MCF 10A (cell line): ENCODE results near the gene MUSTN1. TPM values are rescaled to one million over a fixed set of nuclear protein-coding genes. Genes with fewer than 3 reads are reported as not detected.

ENCODE experiments used
- BruUV-seq: library from RNA; stranded (reverse); fragments of 400-500 nt; replicated peaks from 2 replicates; lab custom pipeline; 2021; lab: Mats Ljungman, UMichigan
- CTCF ChIA-PET: fragments of 300-600 bp; sonication (Branson Sonifier 250); formaldehyde crosslinking; extraction: SDS; loops from one replicate; lab custom pipeline; 2021; ENCODE audit warnings: antibody characterized with exemption, inconsistent platforms; lab: Yijun Ruan, JAX
- POLR2A ChIA-PET: fragments of 300-600, 350-650 bp; sonication (Branson Sonifier 250); formaldehyde crosslinking; extraction: SDS; loops from one replicate; lab custom pipeline; 2020; ENCODE audit warnings: antibody characterized with exemption, inconsistent platforms; lab: Yijun Ruan, JAX
- DNase-seq: peaks from one replicate; pipeline ENCODE4 v3.0.0-alpha.2; 2018; ENCODE audit not compliant: unreplicated experiment
- H3K27ac Mint-ChIP-seq: one replicate; pipeline ENCODE4 v1.8.0; 2022; ENCODE audit warnings: mild to moderate bottlenecking, low read depth, mixed read lengths; ENCODE audit not compliant: unreplicated experiment
- H3K27me3 Mint-ChIP-seq: one replicate; pipeline ENCODE4 v1.8.0; 2022; ENCODE audit warnings: mixed read lengths; ENCODE audit not compliant: insufficient read depth, unreplicated experiment
- H3K36me3 Mint-ChIP-seq: one replicate; pipeline ENCODE4 v1.8.0; 2022; ENCODE audit warnings: mild to moderate bottlenecking, moderate library complexity, mixed read lengths; ENCODE audit not compliant: insufficient read depth, unreplicated experiment
- H3K4me1 Mint-ChIP-seq: one replicate; pipeline ENCODE4 v1.8.0; 2022; ENCODE audit warnings: mixed read lengths; ENCODE audit not compliant: insufficient read depth, unreplicated experiment
- H3K4me3 Mint-ChIP-seq: one replicate; pipeline ENCODE4 v1.8.0; 2022; ENCODE audit warnings: mild to moderate bottlenecking, moderate library complexity, mixed read lengths; ENCODE audit not compliant: unreplicated experiment
- H3K9me3 Mint-ChIP-seq: one replicate; pipeline ENCODE4 v1.8.0; 2022; ENCODE audit warnings: mixed read lengths; ENCODE audit not compliant: unreplicated experiment
- CTCF ChIP-seq: fragments of 200-600 bp; IDR thresholded peaks from one replicate; pipeline ENCODE4 v1.8.0; 2022; ENCODE audit warnings: antibody characterized with exemption, mild to moderate bottlenecking; ENCODE audit not compliant: unreplicated experiment
- intact Hi-C: fragments of 100-400 bp; cut with micrococcal nuclease; formaldehyde crosslinking; loops from 2 replicates; pipeline ENCODE4 v1.14.1; 2022
- total RNA-seq: library from RNA; stranded (reverse); gene quantifications from 2 replicates; pipeline ENCODE4 v1.2.3, GENCODE V29; 2022

MUSTN1 gene
- total RNA-seq, 1 experiment from 2014 or later, result not detected

DNA sequence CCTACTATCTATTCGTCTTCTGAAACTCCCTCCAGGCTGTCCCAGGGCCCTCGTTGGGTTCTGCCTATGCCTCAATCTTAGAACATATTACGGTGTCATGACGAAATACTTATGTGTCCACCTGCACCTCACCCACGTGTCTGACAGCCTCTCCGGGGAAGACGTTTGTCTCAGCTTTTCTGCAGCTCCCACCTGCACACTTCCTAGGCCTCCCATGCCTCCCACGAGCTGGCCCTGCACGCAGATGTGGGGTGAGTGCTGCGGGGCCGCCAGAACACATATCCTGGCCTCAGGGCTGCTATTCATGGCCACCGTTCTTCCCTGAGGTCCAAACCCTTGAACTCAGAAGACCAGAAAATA, 7.1 kb upstream of the MUSTN1 start:
- intact Hi-C loops, result no loop called here
- H3K4me1 Mint-ChIP-seq, result no peaks in the 10 kb centered on the region
- no peaks in the 10 kb centered on the region for H3K36me3 Mint-ChIP-seq
- CTCF ChIA-PET, result interaction anchor here (0.9 kb wide), 1 partner anchor 231 kb away, joined by 3 read pairs; no protein-coding TSS in a partner anchor
- POLR2A ChIA-PET, result no interaction called here
- no peak overlapping the region for H3K4me3 Mint-ChIP-seq
- no peaks in the 10 kb centered on the region for H3K9me3 Mint-ChIP-seq
- no peaks in the 10 kb centered on the region for H3K27me3 Mint-ChIP-seq
- no peak for DNase-seq
- no peak overlapping the region for H3K27ac Mint-ChIP-seq
- TF ChIP-seq CTCF, result no peak
- BruUV-seq, result no TSS peak

- no peaks in the 10 kb centered on the region for H3K27me3 Mint-ChIP-seq
- H3K4me1 Mint-ChIP-seq, result no peaks in the 10 kb centered on the region
- no peak for DNase-seq
- ChIA-PET POLR2A (interaction anchor here (1.0 kb wide), 1 partner anchor 10 kb away, joined by 4 read pairs; no protein-coding TSS in a partner anchor), CTCF (interaction anchor here (0.7 to 0.9 kb wide), 2 partner anchors 40 to 232 kb away, joined by 3 to 4 read pairs; no protein-coding TSS in a partner anchor)
- no peaks in the 10 kb centered on the region for H3K9me3 Mint-ChIP-seq
- no peak overlapping the region for H3K4me3 Mint-ChIP-seq
- no peaks in the 10 kb centered on the region for H3K36me3 Mint-ChIP-seq
- no TSS peak for BruUV-seq
- intact Hi-C loops, result no loop called here
- TF ChIP-seq CTCF, result no peak
- no peak overlapping the region for H3K27ac Mint-ChIP-seq
Observed at GRCh38 chr3:52841211-52841980, 6.6 kb upstream of the MUSTN1 start.

GRCh38 chr3:52839892-52840545, 5.2 kb upstream of the MUSTN1 start:
- Mint-ChIP-seq H3K27ac (no peak overlapping the region), H3K36me3 (no peaks in the 10 kb centered on the region), H3K9me3 (no peaks in the 10 kb centered on the region), H3K4me1 (no peaks in the 10 kb centered on the region), H3K27me3 (no peaks in the 10 kb centered on the region), H3K4me3 (no peak overlapping the region)
- no TSS peak for BruUV-seq
- ChIA-PET CTCF (no interaction called here), POLR2A (interaction anchor here (1.0 kb wide), 1 partner anchor 9 kb away, joined by 4 read pairs; no protein-coding TSS in a partner anchor)
- DNase-seq, result no peak
- no peak for TF ChIP-seq CTCF
- intact Hi-C loops, result no loop called here

DNA sequence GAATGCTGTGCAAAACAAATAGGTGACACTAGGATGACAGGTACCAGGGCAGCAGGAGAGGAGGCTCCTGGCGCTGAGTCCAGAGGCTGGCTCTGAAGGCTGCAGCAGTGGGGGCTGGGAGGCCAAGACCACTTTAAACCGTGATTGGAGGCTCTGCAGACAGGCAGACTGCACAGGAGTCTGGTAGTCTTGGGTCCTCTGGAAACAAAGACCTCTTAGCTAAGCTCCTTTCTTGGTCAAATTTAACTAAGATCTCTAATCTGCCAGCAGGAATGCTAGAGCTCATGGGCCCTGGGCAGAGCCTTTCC, 4.4 kb upstream of the MUSTN1 start:
- no peak for TF ChIP-seq CTCF
- Mint-ChIP-seq H3K4me3 (no peak overlapping the region), H3K36me3 (no peaks in the 10 kb centered on the region), H3K27me3 (no peaks in the 10 kb centered on the region), H3K4me1 (no peaks in the 10 kb centered on the region), H3K27ac (no peak overlapping the region), H3K9me3 (no peaks in the 10 kb centered on the region)
- DNase-seq, result no peak
- CTCF ChIA-PET, result no interaction called here
- POLR2A ChIA-PET, result no interaction called here
- intact Hi-C loops, result no loop called here
- no TSS peak for BruUV-seq
